Endothelial cell of umbilical vein (primary cell): ENCODE results near the gene AHSP. TPM values are rescaled to one million over a fixed set of nuclear protein-coding genes. Genes with fewer than 3 reads are reported as not detected.
A peak's percentile ranks its signal among the peaks of the same experiment; 100 is the strongest.

Source experiments
- BruUV-seq: library from RNA; stranded (reverse); fragments of 400-500 nt; replicated peaks from 2 replicates; lab custom pipeline; 2021; lab: Mats Ljungman, UMichigan
- CTCF ChIA-PET: fragments of 300-600, 350-600 bp; sonication (Branson Sonifier 250); formaldehyde crosslinking; loops from one replicate; lab custom pipeline; 2021; ENCODE audit warnings: antibody characterized with exemption, inconsistent platforms; lab: Charles Lee
- POLR2A ChIA-PET: fragments of 300-600, 350-600 bp; sonication (Branson Sonifier 250); formaldehyde crosslinking; loops from one replicate; lab custom pipeline; 2021; ENCODE audit warnings: antibody characterized with exemption, inconsistent platforms; lab: Charles Lee
- DNase-seq: peaks from one replicate; pipeline ENCODE4 v3.0.0-alpha.2; 2011; ENCODE audit warnings: low read depth, low spot score
- FAIRE-seq: peaks from 2 replicates; lab custom pipeline; 2011; peaks lifted over from hg19 to GRCh38; lab: Jason Lieb, UNC
- H2AFZ ChIP-seq: 2 replicates; pipeline ENCODE4 v1.6.0; 2012; ENCODE audit warnings: low read depth, low read length, control low read depth, inconsistent platforms
- H3K27ac ChIP-seq: 2 replicates; pipeline ENCODE4 v1.5.1; 2011; ENCODE audit warnings: low read depth, mild to moderate bottlenecking, control low read depth, low read length, moderate library complexity; ENCODE audit not compliant: insufficient read depth
- H3K27me3 ChIP-seq, 2 experiments: 2 replicates each; pipeline versions ENCODE4 v1.6.0 to v1.6.1; 2011; ENCODE audit warnings: low read length in 2 of 2, mixed read lengths in 1 of 2; ENCODE audit not compliant: control insufficient read depth in 2 of 2, insufficient read depth in 2 of 2
- H3K36me3 ChIP-seq, 2 experiments: 2 replicates in 1 of 2; 3 replicates in 1 of 2; pipeline ENCODE4 v1.5.1; 2011; ENCODE audit warnings: low read length in 2 of 2, mild to moderate bottlenecking in 1 of 2, moderate library complexity in 1 of 2; ENCODE audit not compliant: control insufficient read depth in 2 of 2, insufficient read depth in 2 of 2; ENCODE audit errors: extremely low read depth in 1 of 2
- H3K4me1 ChIP-seq: 3 replicates; pipeline ENCODE4 v1.5.1; 2011; ENCODE audit warnings: mild to moderate bottlenecking, low read length; ENCODE audit not compliant: control insufficient read depth, insufficient read depth; ENCODE audit errors: extremely low read depth
- H3K4me2 ChIP-seq: 2 replicates; pipeline ENCODE4 v1.6.1; 2011; ENCODE audit warnings: low read length, control low read depth, mixed read lengths; ENCODE audit not compliant: insufficient read depth
- H3K4me3 ChIP-seq, 3 experiments: fragments of 200-600 bp in 1 of 3; sonication (generic), shearing (Covaris generic) in 1 of 3; replicated peaks in 1 of 3; 2 replicates each; pipeline ENCODE4 v1.5.1; 2011 to 2016; ENCODE audit warnings: control low read depth in 3 of 3, low read length in 3 of 3, mild to moderate bottlenecking in 2 of 3, inconsistent platforms in 1 of 3, low read depth in 1 of 3, moderate library complexity in 1 of 3; ENCODE audit not compliant: insufficient read depth in 1 of 3
- H3K79me2 ChIP-seq: 2 replicates; pipeline ENCODE4 v1.6.0; 2012; ENCODE audit warnings: low read length, inconsistent platforms; ENCODE audit not compliant: control insufficient read depth, insufficient read depth
- H3K9ac ChIP-seq: replicated peaks from 2 replicates; pipeline ENCODE3; 2011; ENCODE audit warnings: low read length, control low read depth; ENCODE audit not compliant: insufficient read depth; ENCODE audit errors: extremely low read depth
- H3K9me1 ChIP-seq: replicated peaks from 3 replicates; pipeline ENCODE4 v1.6.0; 2011; ENCODE audit warnings: mild to moderate bottlenecking, low read length; ENCODE audit not compliant: control insufficient read depth, insufficient read depth; ENCODE audit errors: extremely low read depth
- H3K9me3 ChIP-seq: replicated peaks from 2 replicates; pipeline ENCODE4 v1.5.1; 2012; ENCODE audit warnings: low read length, inconsistent platforms; ENCODE audit not compliant: control insufficient read depth, insufficient read depth
- H4K20me1 ChIP-seq: replicated peaks from 2 replicates; pipeline ENCODE3; 2011; ENCODE audit warnings: mild to moderate bottlenecking, low read length; ENCODE audit not compliant: control insufficient read depth, insufficient read depth; ENCODE audit errors: extremely low read depth
- CTCF ChIP-seq, 2 donors: IDR thresholded peaks; 1 replicate in 1 of 2; 2 replicates in 1 of 2; pipeline ENCODE4 v1.5.1; 2011; ENCODE audit warnings: low read length in 2 of 2, mild to moderate bottlenecking in 2 of 2, moderate library complexity in 2 of 2, control low read depth in 1 of 2, inconsistent platforms in 1 of 2, low read depth in 1 of 2; ENCODE audit not compliant: insufficient read depth in 1 of 2; ENCODE audit errors: extremely low read depth in 1 of 2
- EZH2 ChIP-seq: IDR thresholded peaks from 2 replicates; pipeline ENCODE4 v1.6.1; 2012; ENCODE audit warnings: borderline replicate concordance, low read depth, mild to moderate bottlenecking, moderate library complexity, low read length, inconsistent platforms; ENCODE audit not compliant: severe bottlenecking
- FOS ChIP-seq: IDR thresholded peaks from 2 replicates; pipeline ENCODE4 v1.6.1; 2011; ENCODE audit warnings: mild to moderate bottlenecking, low read length, moderate library complexity, borderline replicate concordance; ENCODE audit not compliant: insufficient read depth
- GATA2 ChIP-seq: IDR thresholded peaks from 2 replicates; pipeline ENCODE4 v1.7.0; 2011; ENCODE audit warnings: low read depth, mild to moderate bottlenecking, moderate library complexity, mixed read lengths, low read length; ENCODE audit not compliant: insufficient read length, insufficient read depth
- JUN ChIP-seq: IDR thresholded peaks from 2 replicates; pipeline ENCODE4 v1.6.1; 2011; ENCODE audit warnings: borderline replicate concordance, low read depth; ENCODE audit not compliant: insufficient read length, insufficient read depth
- MAX ChIP-seq: IDR thresholded peaks from 2 replicates; pipeline ENCODE4 v1.6.1; 2011; ENCODE audit not compliant: insufficient read depth, insufficient read length
- MYC ChIP-seq: IDR thresholded peaks from one replicate; pipeline ENCODE4 v1.6.1; 2011; ENCODE audit warnings: mild to moderate bottlenecking, low read depth, low read length
- POLR2A ChIP-seq: IDR thresholded peaks from 2 replicates; pipeline ENCODE4 v1.6.1; 2012; ENCODE audit warnings: low read depth, mild to moderate bottlenecking, control low read depth, low read length
- POLR2AphosphoS5 ChIP-seq: IDR thresholded peaks from 2 replicates; pipeline ENCODE4 v1.6.1; 2012; ENCODE audit warnings: low read depth, mild to moderate bottlenecking, control low read depth, low read length, moderate library complexity; ENCODE audit not compliant: insufficient read depth
- dilution Hi-C: fragments of 300-500 bp; cut with MboI; formaldehyde crosslinking; loops from one replicate; pipeline ENCODE4 v1.15.0; 2019; ENCODE audit warnings: low sequenced_read_pairs; ENCODE audit not compliant: extremely low pct_ligation_motif_present
- intact Hi-C: fragments of 100-400 bp; cut with micrococcal nuclease; formaldehyde crosslinking; loops from one replicate; pipeline ENCODE4 v1.10.0; 2022
- polyA plus RNA-seq, 4 experiments: library from polyadenylated mRNA; depleted of rRNA in 3 of 4; stranded (reverse) in 3 of 4; unstranded in 1 of 4; fragments of >200 nt; gene quantifications; 2 replicates each; pipeline versions ENCODE4 v1.2.1 to v1.2.3, GENCODE V29; 2011 to 2012; ENCODE audit warnings: missing spikeins in 1 of 4
- total RNA-seq: library from RNA; stranded (reverse); gene quantifications from 2 replicates; pipeline ENCODE4 v1.2.3, GENCODE V29; 2021

The AHSP gene
- total and polyA plus RNA-seq, 2 donors (not counting 3 experiments of a cell fraction or from before 2014, with no cell fraction given), result not detected

- FAIRE-seq (no peak), DNase-seq (no peak)
- H3K9me3 ChIP-seq, result no peaks in the 10 kb centered on the region
- ChIA-PET POLR2A (no interaction called here), CTCF (interaction anchor here (0.8 to 1.5 kb wide), 5 partner anchors 8 to 49 kb away, joined by 3 to 5 read pairs (median 4); no protein-coding TSS in a partner anchor)
- peak overlapping the region; percentile 69 to 90 (median 77) for H3K4me3 ChIP-seq
- no TSS peak for BruUV-seq
- peaks cover 13% of the 10 kb centered on the region for H3K79me2 ChIP-seq
- H3K9me1 ChIP-seq, result no peaks in the 10 kb centered on the region
- no peaks in the 10 kb centered on the region for H4K20me1 ChIP-seq
- no peak for TF ChIP-seq POLR2A
- no peak for TF ChIP-seq CTCF (IDR thresholded peaks at IDR 0.05; ENCODE audit: extremely low read depth in 1 of 2, insufficient read depth in 1 of 2, low read depth in 1 of 2, low read length in 2 of 2)
- TF ChIP-seq EZH2, result no peak
- no peak for TF ChIP-seq MYC
- TF ChIP-seq POLR2AphosphoS5, result no peak
- no peak for TF ChIP-seq MAX
- no peak for TF ChIP-seq FOS
- TF ChIP-seq GATA2, result no peak
- no peak for TF ChIP-seq JUN
- intact Hi-C loops, result loop anchor here (10.0 kb wide), 1 partner anchor 357 kb away; no protein-coding TSS in a partner anchor
- dilution Hi-C loops, result no loop called here
- no peaks in the 10 kb centered on the region for H3K27me3 ChIP-seq
- no peaks in the 10 kb centered on the region for H3K36me3 ChIP-seq
- peak overlapping the region; percentile 31 for H3K4me2 ChIP-seq
- peak overlapping the region; percentile 82 for H3K27ac ChIP-seq
- peak overlapping the region; percentile 94 for H3K9ac ChIP-seq
- peaks cover 27% of the 10 kb centered on the region for H3K4me1 ChIP-seq
- peak overlapping the region; percentile 63 for H2AFZ ChIP-seq
Measured at GRCh38 chr16:31507617-31507928, 20.1 kb upstream of the AHSP start.
